Measurements from ENCODE around the gene MAN1C1. TPM values are rescaled to one million over a fixed set of nuclear protein-coding genes. Genes with fewer than 3 reads are reported as not detected.

The MAN1C1 gene
- total and polyA plus RNA-seq, 10 of the 15 experiments (the other 5 are each of a cell fraction or from before 2014, with no cell fraction given): 0.12 to 0.56 (median 0.22) TPM; not detected in 3

GRCh38 chr1:25629836-25630235 is 13.2 kb downstream of the MAN1C1 start:
- no peak overlapping the region for H3K9ac ChIP-seq (ENCODE audit: control insufficient read depth, insufficient read depth, low read length)
- FAIRE-seq: no peak
- DNase-seq (ENCODE audit: low read depth, low spot score): no peak
- no TSS peak for BruUV-seq (replicated peaks)
- no peak overlapping the region for H2AFZ ChIP-seq (ENCODE audit: control insufficient read depth, low read depth, low read length)
- no peaks in the 10 kb centered on the region for H4K20me1 ChIP-seq (ENCODE audit: control insufficient read depth, insufficient read depth)
- no peak for ATAC-seq
- intact Hi-C loops (cut with micrococcal nuclease; ENCODE audit: unreplicated experiment) (no loop called here), in situ Hi-C loops (cut with MboI) (no loop called here)
- no peaks in the 10 kb centered on the region; the same call in 1 of the 3 replicates for H3K9me3 ChIP-seq (replicated peaks; ENCODE audit: control insufficient read depth, insufficient read depth, low read length)
- no peaks in the 10 kb centered on the region for H3K79me2 ChIP-seq (ENCODE audit: control insufficient read depth, insufficient read depth, low read length)
- H3K27me3 ChIP-seq (replicated peaks in 1 of 2; ENCODE audit: control insufficient read depth in 2 of 2, insufficient read depth in 2 of 2, low read length in 1 of 2): no peaks in the 10 kb centered on the region
- no peak overlapping the region for H3K4me2 ChIP-seq (ENCODE audit: control insufficient read depth, insufficient read depth)
- H3K4me3 ChIP-seq: no peak overlapping the region
- TF ChIP-seq NRF1 (conservative IDR thresholded peaks at IDR 0.05; ENCODE audit: low read depth, low read length) (no peak), E2F4 (IDR thresholded peaks at IDR 0.05; ENCODE audit: low read depth, low read length) (no peak), ELK1 (IDR thresholded peaks at IDR 0.05; ENCODE audit: low read depth, low read length) (no peak), SREBF1 (IDR thresholded peaks at IDR 0.05; ENCODE audit: low read length) (no peak), PAX5 (IDR thresholded peaks at IDR 0.05; ENCODE audit: borderline replicate concordance, low read depth, low read length) (no peak), PML (IDR thresholded peaks at IDR 0.05; ENCODE audit: low read length) (no peak), YY1 (IDR thresholded peaks at IDR 0.05; ENCODE audit: low read depth, low read length) (no peak), POU2F2 (IDR thresholded peaks at IDR 0.05; ENCODE audit: borderline replicate concordance, low read depth, low read length) (no peak), CHD1 (IDR thresholded peaks at IDR 0.05; ENCODE audit: low read depth, low read length) (no peak), CTCF (IDR thresholded peaks at IDR 0.05 in 2 of 3, conservative IDR thresholded peaks at IDR 0.05 in 1 of 3; ENCODE audit: control insufficient read depth in 2 of 3, extremely low read depth in 1 of 3, insufficient read depth in 1 of 3, low read depth in 3 of 3, low read length in 3 of 3) (no peak), RB1 (IDR thresholded peaks at IDR 0.05; ENCODE audit: borderline replicate concordance) (no peak), KLF5 (IDR thresholded peaks at IDR 0.05; ENCODE audit: partially characterized antibody) (no peak), YBX1 (IDR thresholded peaks at IDR 0.05) (no peak)
- TF ChIP-seq, protein P1, sequence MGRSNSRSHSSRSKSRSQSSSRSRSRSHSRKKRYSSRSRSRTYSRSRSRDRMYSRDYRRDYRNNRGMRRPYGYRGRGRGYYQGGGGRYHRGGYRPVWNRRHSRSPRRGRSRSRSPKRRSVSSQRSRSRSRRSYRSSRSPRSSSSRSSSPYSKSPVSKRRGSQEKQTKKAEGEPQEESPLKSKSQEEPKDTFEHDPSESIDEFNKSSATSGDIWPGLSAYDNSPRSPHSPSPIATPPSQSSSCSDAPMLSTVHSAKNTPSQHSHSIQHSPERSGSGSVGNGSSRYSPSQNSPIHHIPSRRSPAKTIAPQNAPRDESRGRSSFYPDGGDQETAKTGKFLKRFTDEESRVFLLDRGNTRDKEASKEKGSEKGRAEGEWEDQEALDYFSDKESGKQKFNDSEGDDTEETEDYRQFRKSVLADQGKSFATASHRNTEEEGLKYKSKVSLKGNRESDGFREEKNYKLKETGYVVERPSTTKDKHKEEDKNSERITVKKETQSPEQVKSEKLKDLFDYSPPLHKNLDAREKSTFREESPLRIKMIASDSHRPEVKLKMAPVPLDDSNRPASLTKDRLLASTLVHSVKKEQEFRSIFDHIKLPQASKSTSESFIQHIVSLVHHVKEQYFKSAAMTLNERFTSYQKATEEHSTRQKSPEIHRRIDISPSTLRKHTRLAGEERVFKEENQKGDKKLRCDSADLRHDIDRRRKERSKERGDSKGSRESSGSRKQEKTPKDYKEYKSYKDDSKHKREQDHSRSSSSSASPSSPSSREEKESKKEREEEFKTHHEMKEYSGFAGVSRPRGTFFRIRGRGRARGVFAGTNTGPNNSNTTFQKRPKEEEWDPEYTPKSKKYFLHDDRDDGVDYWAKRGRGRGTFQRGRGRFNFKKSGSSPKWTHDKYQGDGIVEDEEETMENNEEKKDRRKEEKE (IDR thresholded peaks at IDR 0.05): no peak
- ChIA-PET POLR2A (no interaction called here), RAD21 (ENCODE audit: unreplicated experiment) (no interaction called here), CTCF (no interaction called here), SMC1A (ENCODE audit: uncharacterized antibody, unreplicated experiment) (no interaction called here)
- peaks cover 4% of the 10 kb centered on the region; the same call in 1 of the 2 replicates for H3K4me1 ChIP-seq (ENCODE audit: control insufficient read depth, insufficient read depth, low read length)
- H3K36me3 ChIP-seq (ENCODE audit: control insufficient read depth in 2 of 2, insufficient read depth in 2 of 2, low read length in 1 of 2): no peaks in the 10 kb centered on the region
- 45% methylated on average over 4 of the region's 4 CpGs for WGBS (ENCODE audit: insufficient coverage, insufficient replicate concordance, low lambda C conversion rate, missing lambda C conversion rate)
- H3K27ac ChIP-seq (ENCODE audit: control insufficient read depth, insufficient read depth): no peak overlapping the region

All from GM12878 (cell line).